COR-L47 (cell line): Measurements from ENCODE around the gene TMEM183A.
"Not testable (repeated sequence)": the region's sequence is repeated elsewhere in the genome, so short reads cannot be mapped to it uniquely, and the experiment has no call there.

Experiments
- DNase-seq: peaks from one replicate; lab custom pipeline; 2025; lab: John Stamatoyannopoulos, UW

Gene TMEM183A

DNA sequence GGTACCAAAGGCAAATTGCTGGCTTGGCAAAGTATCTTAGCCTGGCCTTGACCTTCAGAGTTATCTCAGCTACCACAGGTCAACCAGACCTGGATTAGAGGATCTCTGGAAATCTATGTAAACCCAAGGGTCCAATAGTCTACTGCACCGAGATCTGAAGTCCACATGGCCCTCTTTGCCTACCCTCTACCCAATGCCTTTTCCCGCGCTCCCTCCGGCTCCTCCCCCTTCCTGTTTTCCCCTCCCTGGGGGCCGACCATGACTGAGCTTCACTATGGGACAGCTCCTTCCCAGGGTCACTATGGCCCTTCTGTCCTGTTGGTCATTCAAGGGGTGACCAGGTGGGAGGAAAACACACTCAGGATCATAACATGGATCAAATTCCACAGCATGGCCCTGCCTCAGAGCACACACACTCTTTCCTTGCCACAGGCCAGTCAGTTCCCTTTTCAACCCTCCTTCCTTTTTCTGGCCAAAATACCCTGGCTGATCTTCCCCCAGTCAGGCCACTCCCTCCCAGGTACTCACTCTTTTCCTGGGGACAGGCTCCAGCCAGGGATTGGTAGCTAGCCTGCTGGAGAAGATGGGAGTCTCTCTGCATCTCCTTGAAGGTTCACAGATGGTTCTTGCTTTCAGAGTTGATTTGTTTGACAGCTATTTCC, 19.1 kb upstream of the TMEM183A start:
- DNase-seq, result no peak

DNA sequence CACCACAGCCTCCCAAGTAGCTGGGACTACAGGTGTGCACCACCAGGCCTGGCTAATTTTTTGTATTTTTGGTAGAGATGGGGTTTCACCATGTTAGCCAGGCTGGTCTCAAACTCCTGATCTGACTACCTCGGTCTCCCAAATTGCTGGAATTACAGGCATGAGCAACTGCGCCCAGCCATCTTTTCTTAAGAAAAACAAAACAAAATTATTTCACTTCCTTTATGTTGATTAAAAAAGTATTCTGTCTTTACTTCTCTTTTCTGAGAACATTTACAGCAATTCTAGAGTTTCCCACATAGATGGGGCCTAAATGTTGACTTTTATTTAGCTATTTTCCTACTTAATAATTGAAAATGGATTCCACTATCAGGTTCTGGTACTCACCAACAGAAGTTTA, 17.3 kb upstream of the TMEM183A start:
- no peak for DNase-seq

DNA sequence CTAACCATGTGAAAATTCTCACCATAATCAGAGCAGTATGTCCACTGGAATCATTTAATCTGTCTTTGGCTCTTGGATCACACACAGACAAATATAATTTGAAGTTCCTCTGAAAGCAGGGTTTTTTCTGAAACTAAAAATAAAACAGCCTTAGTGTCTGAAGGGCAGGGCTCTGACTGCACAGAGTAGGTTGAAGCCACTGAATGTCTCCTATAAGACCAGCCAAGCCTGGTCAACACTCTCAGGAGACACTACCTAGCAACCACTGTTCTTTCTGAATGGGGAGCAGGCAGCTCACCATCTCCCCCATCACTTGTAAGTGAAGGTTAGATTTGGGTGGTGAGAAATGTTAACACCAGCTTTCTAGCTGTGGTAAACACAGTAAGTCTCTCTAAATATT, 16.1 kb upstream of the TMEM183A start:
- no peak for DNase-seq

DNA sequence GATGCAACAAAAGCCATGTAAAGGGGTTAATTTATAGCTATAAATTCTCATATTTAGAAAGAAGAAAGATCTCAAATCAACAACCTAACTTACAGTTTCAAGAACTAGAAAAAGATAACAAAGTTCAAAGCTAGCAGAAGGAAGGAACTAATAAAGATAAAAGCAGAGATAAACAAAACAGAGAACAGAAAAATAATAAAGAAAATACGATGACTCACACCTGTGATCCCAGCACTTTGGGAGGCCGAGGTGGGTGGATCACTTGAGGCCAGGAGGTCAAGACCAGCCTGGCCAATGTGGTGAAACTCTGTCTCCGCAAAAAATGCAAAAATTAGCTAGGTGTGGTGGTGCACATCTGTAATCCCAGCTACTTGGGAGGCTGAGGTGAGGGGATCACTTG, 12.4 kb upstream of the TMEM183A start:
- no peak for DNase-seq

DNA sequence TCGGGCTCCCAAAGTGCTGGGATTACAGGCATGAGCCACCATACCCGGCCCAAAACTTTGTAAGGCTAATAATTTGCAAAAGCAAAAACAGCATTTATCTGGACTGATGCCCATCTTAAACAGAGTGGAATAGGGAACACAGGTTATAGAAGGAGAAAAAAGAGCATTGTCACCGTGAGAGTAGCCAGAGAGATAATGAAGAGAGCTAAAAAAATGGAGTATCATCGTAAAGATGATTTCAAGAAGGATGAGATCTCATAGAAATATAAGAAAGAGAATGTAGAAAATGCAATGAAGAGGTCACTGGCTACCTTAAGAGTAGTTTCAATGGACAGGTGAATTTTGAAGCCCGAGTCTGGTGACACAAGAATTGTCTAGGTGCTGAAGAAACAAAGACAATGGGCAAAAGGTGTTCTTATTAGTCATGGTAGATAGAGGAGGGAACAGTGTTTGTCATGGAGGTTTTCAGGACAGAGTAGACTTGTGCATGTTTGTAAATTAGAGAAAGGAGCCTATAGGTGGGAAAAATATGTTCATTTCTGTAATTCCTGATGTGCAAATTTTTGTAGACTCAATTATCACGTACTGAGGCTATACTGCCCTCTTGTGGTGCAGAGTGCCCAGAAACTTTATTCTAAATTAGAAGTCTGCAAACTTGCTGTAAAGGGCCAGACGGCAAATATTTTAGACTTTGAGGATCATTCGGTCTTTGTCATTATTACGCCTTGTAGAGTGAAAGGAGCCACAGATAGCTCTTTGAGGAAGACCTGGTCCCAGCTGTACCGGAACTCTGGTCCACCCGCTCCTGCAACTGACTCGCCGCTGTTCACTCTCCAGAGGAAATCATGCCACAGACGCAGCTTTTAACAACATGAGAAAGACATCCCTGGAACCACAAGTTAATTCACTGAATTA, 8.1 kb upstream of the TMEM183A start:
- DNase-seq, result peak; percentile 48

DNA sequence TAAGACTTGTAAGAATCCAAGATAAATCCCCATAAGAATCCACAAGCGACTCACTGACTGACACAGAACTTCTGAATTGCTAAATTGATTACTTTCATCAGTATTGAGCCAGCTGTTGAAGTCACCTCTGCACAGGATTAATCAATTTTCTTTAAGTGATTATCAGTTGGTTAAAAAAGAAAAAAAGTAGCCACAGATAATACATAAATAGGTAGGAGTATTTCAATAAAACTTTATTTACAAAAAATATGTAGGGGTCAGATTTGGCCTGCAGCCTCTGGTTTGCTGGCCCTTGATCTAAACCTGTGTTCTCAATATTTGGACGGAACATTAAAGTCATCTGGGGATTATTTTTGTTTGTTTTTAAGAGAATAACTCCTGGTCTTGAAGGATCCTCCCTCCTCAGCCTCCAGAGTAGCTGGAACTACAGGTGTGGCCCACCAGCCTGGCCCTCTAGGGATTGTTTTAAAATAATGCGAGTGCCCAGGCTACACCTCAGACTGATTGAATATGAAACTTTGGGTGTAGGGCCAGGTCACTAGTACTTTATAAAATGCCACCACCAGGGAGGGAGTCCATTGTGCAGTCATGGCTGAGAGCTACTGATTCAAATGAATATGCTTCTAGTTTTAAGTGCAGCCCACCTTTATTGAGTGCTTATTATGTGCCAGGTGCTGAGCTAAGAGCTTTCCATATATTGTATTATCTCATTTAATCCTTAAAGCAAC, 6.8 kb upstream of the TMEM183A start:
- no peak for DNase-seq

DNA sequence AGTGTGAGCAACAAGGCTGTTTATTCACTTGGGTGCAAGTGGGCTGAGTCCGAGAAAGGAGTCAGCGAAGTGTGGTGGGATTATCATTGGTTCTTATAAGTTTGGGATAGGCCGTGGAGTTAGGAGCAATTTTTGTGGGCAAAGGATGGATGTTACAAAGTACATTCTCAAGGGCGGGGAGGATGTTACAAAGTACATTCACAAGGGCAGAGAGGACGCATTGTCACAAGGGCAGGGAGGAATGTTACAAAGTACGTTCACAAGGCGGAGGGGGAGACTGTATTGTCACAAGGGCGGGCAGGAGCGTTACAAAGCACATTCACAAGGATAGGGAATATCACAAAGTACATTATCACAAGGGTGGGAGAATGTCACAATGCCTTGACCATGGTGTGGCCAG, 5.2 kb upstream of the TMEM183A start:
- no peak for DNase-seq

DNA sequence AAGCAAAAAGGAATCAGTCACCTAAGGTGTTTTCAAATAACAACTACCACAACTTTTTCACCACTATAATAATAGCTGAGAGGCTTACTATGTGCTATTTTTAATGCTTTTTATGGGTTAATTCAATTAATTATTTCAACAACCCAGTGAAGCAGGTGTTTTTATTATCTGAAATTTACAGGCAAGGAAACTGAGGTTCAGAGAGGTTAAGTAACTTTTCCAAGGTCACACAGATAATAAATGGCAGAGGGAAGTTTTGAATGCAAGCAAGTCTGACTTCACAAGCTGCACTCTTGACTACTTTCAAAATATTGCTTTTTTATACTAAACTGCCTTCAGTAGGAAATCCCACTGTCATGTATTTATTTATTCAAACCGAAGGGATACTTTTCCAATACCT, 4.2 kb upstream of the TMEM183A start:
- no peak for DNase-seq

DNA sequence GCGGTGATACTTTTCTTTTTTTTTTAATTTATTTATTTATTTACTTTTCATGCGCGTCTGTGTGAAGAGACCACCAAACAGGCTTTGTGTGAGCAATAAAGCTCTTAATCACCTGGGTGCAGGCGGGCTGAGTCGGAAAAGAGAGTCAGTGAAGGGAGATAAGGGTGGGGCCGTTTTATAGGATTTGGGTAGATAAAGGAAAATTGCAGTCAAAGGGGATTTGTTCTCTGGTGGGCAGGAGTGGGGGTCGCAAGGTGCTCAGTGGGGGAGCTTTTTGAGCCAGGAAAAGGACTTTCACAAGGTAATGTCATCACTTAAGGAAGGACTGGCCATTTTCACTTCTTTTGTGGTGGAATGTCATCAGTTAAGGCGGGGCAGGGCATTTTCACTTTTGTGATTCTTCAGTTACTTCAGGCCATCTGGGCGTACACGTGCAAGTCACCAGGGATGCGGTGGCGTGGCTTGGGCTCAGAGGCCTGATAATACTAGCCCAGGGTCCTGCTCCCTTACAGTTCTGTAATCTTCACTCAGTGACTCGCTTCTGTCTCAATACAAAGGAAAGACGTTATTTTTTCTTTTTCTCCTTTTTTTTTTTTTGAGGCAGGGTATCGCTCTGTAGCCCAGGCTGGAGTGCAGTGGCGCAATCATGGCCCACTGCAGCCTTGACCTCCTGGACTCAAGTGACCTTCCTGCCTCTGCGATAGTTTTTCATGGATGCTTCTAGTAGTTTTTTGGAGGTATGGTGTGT, 1.6 kb upstream of the TMEM183A start:
- DNase-seq, result not testable (repeated sequence)

DNA sequence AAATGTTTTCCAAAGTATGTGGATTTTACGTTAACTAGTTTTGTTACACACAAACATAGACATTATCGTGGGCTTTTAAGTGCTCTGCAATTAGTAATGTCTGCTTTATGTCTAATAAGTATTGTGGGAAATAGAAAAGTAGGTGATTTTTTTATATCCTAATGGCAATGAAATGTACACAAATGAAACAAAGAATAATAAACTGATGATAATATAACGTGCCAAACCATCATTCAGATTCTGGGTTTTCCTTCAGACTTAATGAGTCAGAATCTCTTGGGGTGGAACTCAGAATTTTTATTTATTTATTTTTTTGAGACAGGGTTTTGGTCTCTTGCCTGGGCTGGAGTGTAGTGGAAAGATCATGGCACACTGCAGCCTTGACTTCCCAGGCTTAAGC, 2.0 kb downstream of the TMEM183A start:
- DNase-seq, result no peak

DNA sequence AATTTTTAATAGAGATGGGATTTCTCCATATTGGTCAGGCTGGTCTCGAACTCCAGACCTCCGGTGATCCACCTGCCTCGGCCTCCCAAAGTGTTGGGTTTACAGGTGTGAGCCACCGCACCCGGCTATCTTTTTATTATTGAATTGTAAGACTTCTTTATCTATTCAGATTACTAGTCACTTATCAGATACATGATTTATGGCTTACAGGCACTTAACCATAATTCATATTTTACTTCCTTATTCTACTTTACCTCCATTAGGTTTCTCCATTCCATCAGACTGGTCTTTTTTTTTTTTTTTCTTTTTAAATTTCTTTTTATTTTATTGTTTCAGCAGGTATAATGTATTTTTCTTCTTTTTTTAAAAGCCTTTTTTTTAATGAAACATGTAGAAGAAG, 4.4 kb downstream of the TMEM183A start:
- no peak for DNase-seq

DNA sequence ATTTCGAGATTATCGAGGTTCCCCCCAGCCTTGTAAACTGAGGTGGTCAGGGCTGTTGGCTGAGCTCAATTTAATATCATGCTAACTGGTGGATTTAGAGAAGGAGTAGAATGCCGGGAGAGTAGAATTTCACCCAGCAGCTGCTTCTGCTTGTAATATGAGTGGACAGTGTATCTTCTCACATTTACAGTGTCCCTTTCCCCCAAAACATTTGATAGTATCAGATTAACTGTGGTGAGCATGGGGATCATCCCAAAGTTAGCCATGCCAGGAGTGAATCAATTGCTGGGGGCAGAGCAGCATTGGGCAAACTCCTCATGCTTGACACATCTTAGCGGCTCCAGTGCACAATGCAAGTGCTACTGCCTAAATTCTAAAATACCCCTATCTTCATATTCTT, 9.9 kb downstream of the TMEM183A start:
- DNase-seq, result no peak

DNA sequence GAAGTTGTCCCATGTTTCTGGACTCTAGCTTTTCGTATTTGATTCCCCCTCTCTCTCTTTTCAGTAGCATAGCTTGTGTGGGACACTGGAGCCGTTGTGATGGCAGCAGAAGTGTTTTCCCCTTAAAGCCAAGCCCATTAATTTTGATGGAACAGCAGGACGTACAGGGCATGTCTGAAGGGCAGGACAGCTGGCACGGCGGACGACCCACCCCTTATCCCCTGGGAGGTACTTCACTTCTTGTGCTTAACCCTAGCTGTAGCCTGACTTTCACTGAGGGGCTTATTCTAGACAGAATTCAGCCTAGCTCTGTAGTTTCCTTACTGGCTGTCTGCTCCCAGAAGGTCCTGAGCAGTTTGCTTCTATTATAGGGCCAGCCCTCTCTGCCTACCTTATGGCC, 10.5 kb downstream of the TMEM183A start:
- DNase-seq, result no peak

DNA sequence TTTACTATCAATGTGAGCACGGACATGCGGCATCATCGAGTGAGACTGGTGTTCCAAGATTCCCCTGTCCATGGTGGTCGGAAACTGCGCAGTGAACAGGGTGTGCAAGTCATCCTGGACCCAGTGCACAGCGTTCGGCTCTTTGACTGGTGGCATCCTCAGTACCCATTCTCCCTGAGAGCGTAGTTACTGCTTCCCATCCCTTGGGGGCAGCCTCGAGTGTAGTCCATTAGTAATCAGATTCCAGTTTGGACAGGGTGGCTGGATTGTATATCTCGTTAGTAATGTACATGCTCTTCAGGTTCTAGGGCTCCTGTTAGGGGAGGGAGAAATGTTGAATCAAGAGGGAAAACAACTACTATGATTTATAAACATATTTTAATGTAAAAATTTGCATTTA, 15.7 kb downstream of the TMEM183A start:
- not testable (repeated sequence) for DNase-seq

DNA sequence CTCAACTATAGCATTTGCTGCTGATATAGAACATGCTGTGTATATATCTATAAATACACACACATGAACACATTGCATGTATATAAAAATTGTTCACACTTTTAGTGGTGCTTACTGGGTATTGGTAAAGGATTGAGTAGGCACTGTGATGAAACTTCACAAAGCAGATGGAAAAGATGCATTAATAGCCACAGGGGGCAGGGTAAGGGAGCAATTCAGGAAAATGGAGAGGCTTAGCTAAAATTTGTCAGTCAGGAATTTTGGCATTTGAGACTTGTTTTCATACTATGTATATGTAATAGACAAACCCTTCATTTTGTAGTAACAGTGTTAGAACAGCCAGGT, 18.5 kb downstream of the TMEM183A start:
- DNase-seq, result no peak

DNA sequence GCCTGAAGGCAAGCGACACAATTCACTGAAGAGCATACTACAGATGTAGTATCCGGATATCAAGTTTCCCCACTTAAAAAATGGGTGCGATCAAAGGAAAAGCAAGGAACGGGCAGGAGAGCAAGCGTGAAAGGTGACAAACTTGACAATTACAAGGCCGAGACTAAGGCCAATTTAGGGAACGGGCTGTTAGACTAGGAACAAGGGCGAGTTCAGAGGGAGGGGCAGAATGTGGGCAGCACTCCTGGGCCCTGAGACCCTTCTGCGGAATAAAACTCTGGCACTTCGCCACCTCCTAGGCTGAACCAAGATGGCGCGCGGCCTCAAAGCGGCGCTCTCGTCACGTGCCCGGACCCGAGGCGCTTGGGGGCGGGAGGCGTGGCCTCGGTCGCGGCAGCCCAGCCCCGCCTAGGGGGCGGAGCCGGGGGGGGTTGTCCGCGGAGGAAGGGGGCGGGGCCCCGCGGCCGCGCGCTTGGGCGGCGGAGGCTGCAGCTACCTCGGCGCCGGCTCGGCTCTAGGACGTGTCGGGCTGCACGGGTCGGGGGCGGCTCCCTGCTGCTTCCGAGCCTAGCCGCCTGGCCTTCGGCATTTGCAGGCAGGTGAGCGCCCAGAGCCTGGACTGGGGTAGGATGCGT, 19.0 kb downstream of the TMEM183A start, which contains the start of gene PPFIA4:
Gene PPFIA4, plus strand, starts transcription at position 461 of the 635 bp plus-strand sequence. CDS start 12,518 bp downstream, outside the sequence.
- DNase-seq, result peak; percentile 88

DNA sequence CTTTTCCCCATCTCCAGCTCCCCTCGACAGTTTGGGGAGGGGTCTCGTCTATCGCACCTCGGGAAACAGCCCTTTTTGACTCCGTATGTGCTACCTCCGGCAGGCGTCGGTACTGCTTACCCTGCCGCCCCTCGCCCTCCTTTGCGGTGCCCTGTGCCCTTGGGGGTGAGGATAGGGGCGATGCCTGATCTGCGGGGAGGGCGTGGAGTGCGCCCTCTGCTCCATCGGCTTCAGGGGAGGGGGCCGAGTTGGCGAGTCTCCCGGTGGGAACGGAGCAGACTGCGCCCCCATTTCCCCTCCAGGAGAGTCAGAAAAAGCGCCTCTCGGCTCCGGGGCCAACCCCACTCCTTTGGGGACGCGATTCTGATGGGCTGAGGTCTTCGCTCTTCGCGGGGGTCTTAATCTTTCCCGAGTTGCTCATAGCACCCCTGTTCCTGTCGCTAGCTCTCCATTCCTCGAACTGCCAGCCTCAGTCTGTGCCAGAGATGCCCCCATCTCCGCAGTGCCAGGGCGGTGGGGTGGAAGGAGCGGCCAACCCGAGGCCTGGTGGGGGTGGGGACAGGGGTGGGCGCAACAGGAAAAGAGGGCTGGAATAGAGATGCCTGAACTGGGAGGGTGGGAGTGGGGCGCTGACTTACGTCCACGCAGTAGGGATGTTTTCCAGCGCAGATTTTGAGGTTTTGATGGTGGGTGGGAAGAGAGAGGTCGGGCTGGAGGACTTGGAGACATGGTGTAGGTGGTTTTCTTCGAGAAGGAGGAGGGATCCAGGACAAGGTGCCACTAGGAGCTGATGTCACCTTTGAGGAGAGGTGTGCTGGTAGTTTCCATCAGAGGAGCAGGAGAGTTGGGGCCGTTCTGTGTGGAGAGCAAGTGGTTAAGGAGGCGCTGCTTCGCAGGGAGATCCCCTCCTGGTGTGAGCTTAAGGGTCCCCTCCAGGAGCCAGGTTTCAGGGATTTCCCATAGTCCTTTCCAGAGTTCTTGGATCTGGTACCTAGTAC, 19.8 kb downstream of the TMEM183A start:
- DNase-seq, result no peak

DNA sequence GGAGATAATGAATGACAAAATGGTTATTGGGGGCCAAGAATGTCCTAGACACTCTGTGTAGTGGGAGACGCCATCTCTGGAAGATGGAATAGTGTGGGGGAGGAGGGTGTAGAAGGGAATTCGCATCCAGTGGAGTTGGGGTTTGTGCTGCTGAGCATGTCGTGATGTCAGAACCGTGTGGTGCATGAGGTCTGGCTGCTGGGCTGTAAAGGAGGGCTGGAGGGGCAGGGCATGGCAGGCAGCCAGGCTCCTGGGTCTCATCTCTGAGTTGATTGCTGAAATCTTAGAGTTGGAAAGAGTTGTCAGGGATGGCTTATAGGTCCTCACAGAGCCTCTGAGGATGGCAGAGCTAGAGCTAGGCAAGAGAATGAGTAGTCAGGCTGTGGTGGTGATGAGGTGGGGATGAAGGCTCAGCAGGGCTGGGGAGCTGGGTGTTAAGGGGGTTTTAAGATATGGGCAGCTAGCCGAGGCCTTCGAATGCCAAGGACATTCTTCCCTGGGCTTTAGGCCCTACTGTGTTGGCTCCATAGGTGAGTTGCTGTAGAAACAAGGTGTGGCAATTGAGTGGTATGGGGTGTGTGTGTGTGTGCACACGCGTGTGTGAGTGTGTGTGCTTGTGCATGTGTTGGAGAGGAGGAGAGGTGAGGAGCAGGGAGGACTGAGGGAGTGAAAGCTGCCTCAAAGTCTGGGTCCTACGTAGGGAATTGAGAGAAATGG, 21.1 kb downstream of the TMEM183A start:
- no peak for DNase-seq

DNA sequence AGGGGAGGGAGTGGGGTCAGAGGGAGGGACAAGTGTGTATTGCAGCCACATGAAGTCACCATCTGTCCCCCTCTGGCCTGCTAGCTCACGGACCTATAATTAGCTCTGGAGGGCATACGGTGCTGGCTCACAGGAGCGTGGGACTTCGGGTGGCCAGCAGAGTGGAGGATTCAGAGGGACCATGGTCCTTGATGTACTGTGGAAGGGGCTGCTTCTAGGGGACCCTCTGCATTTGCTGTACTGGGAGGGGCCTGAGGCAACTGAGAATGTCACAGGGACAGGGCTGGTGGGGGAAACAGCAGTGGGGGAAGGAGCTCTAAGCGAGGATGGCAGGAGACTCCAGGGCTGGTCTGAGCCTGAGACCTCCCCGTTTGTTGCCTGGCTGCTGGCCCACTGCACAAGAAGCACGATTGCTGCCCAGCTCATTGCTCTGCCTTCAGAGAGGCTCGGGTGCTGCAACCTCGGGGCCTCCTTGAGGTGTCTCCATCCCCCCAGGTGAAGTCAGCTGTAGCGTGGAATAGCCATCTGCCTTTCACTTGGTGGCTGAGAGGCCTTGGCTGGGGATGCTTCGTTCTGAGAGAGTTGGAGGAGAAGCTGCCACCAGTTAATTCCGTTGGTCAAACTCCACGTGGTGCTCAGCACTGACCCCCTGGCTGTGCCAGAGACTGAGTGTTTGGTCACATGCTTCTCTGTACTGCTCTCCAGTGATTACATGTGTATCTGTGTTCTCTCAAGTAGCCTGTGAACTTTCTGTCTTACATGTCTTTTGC, 21.8 kb downstream of the TMEM183A start:
- no peak for DNase-seq
